ENCODE results near the gene CARS1. TPM values are rescaled to one million over a fixed set of nuclear protein-coding genes. Genes with fewer than 3 reads are reported as not detected.

The CARS1 gene
- total and polyA plus RNA-seq, 7 donors: 24.2 to 78.6 (median 52.0) TPM

- Histone ChIP-seq H3K27me3 (ENCODE audit: insufficient read depth in 3 of 3, low read length in 2 of 3) (no peaks in the 10 kb centered on the region), H3K27ac (peak overlapping the region; percentile 96), H3K4me3 (no peak overlapping the region), H3K36me3 (ENCODE audit: insufficient read depth in 1 of 2, low read depth in 1 of 2) (peaks cover 3 to 19% of the 10 kb centered on the region in 2 donors), H3K4me1 (peaks cover 74% of the 10 kb centered on the region), H3K9me3 (no peaks in the 10 kb centered on the region)
- no peak for DNase-seq
- no peak for ATAC-seq
- 93 to 97% (median 96%) methylated on average over 12 of the region's 12 CpGs for WGBS, 3 donors
- intact Hi-C loops (cut with DNase I): loop anchor here in 1 of 2 donors (5.0 kb wide), 1 partner anchor 597 kb away; the partner anchor contains the start of gene ART5
- no peak for TF ChIP-seq CTCF (IDR thresholded peaks at IDR 0.05)
These were observed 12.3 kb downstream of the CARS1 start for GRCh38 chr11:3044915-3045314.

- peaks cover 66% of the 10 kb centered on the region for H3K4me1 ChIP-seq
- WGBS, 3 donors: 23 to 35% (median 24%) methylated on average over 6 of the region's 6 CpGs
- peaks cover 3 to 28% of the 10 kb centered on the region in 2 donors for H3K36me3 ChIP-seq (ENCODE audit: insufficient read depth in 1 of 2, low read depth in 1 of 2)
- ATAC-seq (peak; percentile 35 to 65 (median 60)), DNase-seq (peak; percentile 66 to 78)
- H3K4me3 ChIP-seq: no peak overlapping the region
- H3K9me3 ChIP-seq: no peaks in the 10 kb centered on the region
- peak overlapping the region; percentile 96 for H3K27ac ChIP-seq
- no peak for TF ChIP-seq CTCF (IDR thresholded peaks at IDR 0.05)
- no peaks in the 10 kb centered on the region for H3K27me3 ChIP-seq (ENCODE audit: insufficient read depth in 3 of 3, low read length in 2 of 3)
- intact Hi-C loops (cut with DNase I): loop anchor here in 1 of 2 donors (5.0 kb wide), 1 partner anchor 598 kb away; the partner anchor contains the start of gene ART5
These were observed 13.2 kb downstream of the CARS1 start for GRCh38 chr11:3044004-3044403.

- peak; percentile 92 to 97 for DNase-seq
- peaks cover 60% of the 10 kb centered on the region for H3K4me1 ChIP-seq
- 29 to 40% (median 30%) methylated on average over 16 of the region's 16 CpGs for WGBS, 3 donors
- peak overlapping the region; percentile 30 for H3K4me3 ChIP-seq
- peak; percentile 80 to 85 (median 82) for ATAC-seq
- H3K36me3 ChIP-seq (ENCODE audit: insufficient read depth in 1 of 2, low read depth in 1 of 2): peaks cover 3 to 34% of the 10 kb centered on the region in 2 donors
- TF ChIP-seq CTCF (IDR thresholded peaks at IDR 0.05): no peak
- H3K9me3 ChIP-seq: no peaks in the 10 kb centered on the region
- H3K27ac ChIP-seq: peak overlapping the region; percentile 96
- no peaks in the 10 kb centered on the region for H3K27me3 ChIP-seq (ENCODE audit: insufficient read depth in 3 of 3, low read length in 2 of 3)
- intact Hi-C loops (cut with DNase I): loop anchor here in 1 of 2 donors (5.0 kb wide), 1 partner anchor 599 kb away; the partner anchor contains the start of gene ART5
These were observed 13.8 kb downstream of the CARS1 start for GRCh38 chr11:3043315-3043871.

GRCh38 chr11:3042496-3043314 is 14.5 kb downstream of the CARS1 start:
- Histone ChIP-seq H3K27me3 (ENCODE audit: insufficient read depth in 3 of 3, low read length in 2 of 3) (no peaks in the 10 kb centered on the region), H3K4me1 (peaks cover 55% of the 10 kb centered on the region), H3K36me3 (ENCODE audit: insufficient read depth in 1 of 2, low read depth in 1 of 2) (peaks cover 7 to 40% of the 10 kb centered on the region in 2 donors), H3K4me3 (peak overlapping the region; percentile 30), H3K27ac (peak overlapping the region; percentile 96), H3K9me3 (no peaks in the 10 kb centered on the region)
- DNase-seq (peak; percentile 66 to 84), ATAC-seq (peak; percentile 74 to 83 (median 76))
- intact Hi-C loops (cut with DNase I): loop anchor here in 1 of 2 donors (5.0 kb wide), 1 partner anchor 600 kb away; the partner anchor contains the start of gene ART5
- TF ChIP-seq CTCF (IDR thresholded peaks at IDR 0.05): no peak
- WGBS, 3 donors: 23 to 38% (median 27%) methylated on average over 10 to 11 of the region's 11 CpGs
